ENCODE measurements around the gene TRPM3.

The TRPM3 gene

DNA sequence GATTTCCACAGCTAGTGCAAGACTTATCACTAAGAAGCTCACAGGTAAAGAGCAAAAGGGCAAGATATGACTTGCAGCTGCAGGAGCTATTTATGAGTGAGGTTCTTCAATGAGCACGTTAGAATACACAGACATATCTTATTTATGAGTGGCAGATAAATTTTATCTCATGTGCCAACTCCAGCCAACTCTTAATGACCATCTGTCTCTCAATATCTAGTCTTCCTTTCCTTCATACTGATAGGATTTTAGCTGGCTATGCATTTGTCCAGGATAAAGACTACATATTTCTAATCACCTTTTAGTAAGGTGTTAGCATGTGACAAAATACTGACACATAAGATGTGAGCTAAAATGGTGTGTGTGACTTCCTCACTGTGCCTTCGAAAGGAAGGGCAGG is 304.5 kb downstream of the TRPM3 start:
- no peak overlapping the region for H3K9ac ChIP-seq (ENCODE audit: low read length)
- H3K9me3 ChIP-seq (ENCODE audit: insufficient read depth, low read length) = no peaks in the 10 kb centered on the region
- H3K4me1 ChIP-seq (ENCODE audit: low read length) = peaks cover 3% of the 10 kb centered on the region; the same call in 1 of the 2 replicates
- no peak overlapping the region for H3K4me3 ChIP-seq (ENCODE audit: low read length)
- no peaks in the 10 kb centered on the region for H4K20me1 ChIP-seq (ENCODE audit: insufficient read depth, low read length)
- H2AFZ ChIP-seq (ENCODE audit: low read depth, low read length) = no peak overlapping the region
- no peaks in the 10 kb centered on the region for H3K79me2 ChIP-seq (ENCODE audit: low read length)
- H3K27ac ChIP-seq (ENCODE audit: low read length) = no peak overlapping the region
- no peaks in the 10 kb centered on the region for H3K27me3 ChIP-seq (ENCODE audit: low read depth, low read length)
- H3K36me3 ChIP-seq (replicated peaks; ENCODE audit: low read depth, low read length) = no peaks in the 10 kb centered on the region
- no peak overlapping the region for H3K4me2 ChIP-seq (ENCODE audit: low read length)
- TF ChIP-seq, protein P1, sequence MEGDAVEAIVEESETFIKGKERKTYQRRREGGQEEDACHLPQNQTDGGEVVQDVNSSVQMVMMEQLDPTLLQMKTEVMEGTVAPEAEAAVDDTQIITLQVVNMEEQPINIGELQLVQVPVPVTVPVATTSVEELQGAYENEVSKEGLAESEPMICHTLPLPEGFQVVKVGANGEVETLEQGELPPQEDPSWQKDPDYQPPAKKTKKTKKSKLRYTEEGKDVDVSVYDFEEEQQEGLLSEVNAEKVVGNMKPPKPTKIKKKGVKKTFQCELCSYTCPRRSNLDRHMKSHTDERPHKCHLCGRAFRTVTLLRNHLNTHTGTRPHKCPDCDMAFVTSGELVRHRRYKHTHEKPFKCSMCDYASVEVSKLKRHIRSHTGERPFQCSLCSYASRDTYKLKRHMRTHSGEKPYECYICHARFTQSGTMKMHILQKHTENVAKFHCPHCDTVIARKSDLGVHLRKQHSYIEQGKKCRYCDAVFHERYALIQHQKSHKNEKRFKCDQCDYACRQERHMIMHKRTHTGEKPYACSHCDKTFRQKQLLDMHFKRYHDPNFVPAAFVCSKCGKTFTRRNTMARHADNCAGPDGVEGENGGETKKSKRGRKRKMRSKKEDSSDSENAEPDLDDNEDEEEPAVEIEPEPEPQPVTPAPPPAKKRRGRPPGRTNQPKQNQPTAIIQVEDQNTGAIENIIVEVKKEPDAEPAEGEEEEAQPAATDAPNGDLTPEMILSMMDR (IDR thresholded peaks at IDR 0.05; ENCODE audit: low read depth, low read length) = no peak
- no peak for TF ChIP-seq EZH2phosphoT487 (IDR thresholded peaks at IDR 0.05; ENCODE audit: low read depth)

DNA sequence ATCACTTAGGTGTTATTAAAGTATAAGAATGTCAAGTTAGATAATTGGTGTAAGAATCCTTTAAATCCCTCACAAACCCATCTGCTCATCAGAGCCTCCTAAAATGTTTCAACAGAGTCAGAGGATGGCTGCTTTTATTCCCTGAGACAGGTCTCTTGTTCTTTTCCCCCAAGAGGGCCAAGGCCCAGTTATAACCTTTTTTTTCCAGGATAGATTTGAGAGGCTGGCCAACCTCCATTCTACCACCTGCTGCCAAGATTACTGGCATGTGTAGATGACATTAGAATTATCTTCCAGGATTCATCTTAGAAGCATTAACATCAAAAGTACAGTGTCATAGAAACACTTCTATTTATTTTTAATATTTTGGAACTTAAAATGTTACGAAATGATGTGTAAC is 305.1 kb downstream of the TRPM3 start:
- H3K4me2 ChIP-seq (ENCODE audit: low read length) = no peak overlapping the region
- no peak overlapping the region for H3K4me3 ChIP-seq (ENCODE audit: low read length)
- no peak overlapping the region for H3K27ac ChIP-seq (ENCODE audit: low read length)
- H3K36me3 ChIP-seq (replicated peaks; ENCODE audit: low read depth, low read length) = no peaks in the 10 kb centered on the region
- TF ChIP-seq, protein P1 (IDR thresholded peaks at IDR 0.05; ENCODE audit: low read depth, low read length) = no peak
- TF ChIP-seq EZH2phosphoT487 (IDR thresholded peaks at IDR 0.05; ENCODE audit: low read depth) = no peak
- H3K27me3 ChIP-seq (ENCODE audit: low read depth, low read length) = no peaks in the 10 kb centered on the region
- peaks cover 9% of the 10 kb centered on the region; the same call in 1 of the 2 replicates for H3K4me1 ChIP-seq (ENCODE audit: low read length)
- H3K79me2 ChIP-seq (ENCODE audit: low read length) = no peaks in the 10 kb centered on the region
- H4K20me1 ChIP-seq (ENCODE audit: insufficient read depth, low read length) = no peaks in the 10 kb centered on the region
- H3K9me3 ChIP-seq (ENCODE audit: insufficient read depth, low read length) = no peaks in the 10 kb centered on the region
- H2AFZ ChIP-seq (ENCODE audit: low read depth, low read length) = no peak overlapping the region
- H3K9ac ChIP-seq (ENCODE audit: low read length) = no peak overlapping the region

DNA sequence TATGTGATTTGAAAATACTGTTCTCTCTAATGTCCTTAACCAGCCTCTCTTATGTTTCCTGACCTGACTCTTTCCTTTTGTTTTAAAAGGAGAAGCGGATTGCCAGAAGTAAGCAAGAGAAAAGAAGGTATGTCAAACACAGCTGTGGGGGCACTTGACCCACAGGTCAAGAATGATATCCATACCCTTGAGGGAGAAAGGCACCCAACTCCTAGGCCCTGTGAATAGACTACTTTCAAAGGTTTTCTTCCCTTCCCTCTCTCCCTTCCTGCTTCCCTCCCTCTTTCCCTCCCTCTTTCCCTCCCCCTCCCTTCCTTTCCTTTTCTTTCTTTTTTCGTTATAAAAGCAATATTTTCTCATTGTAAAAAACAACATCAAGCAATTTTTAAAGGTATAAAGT is 306.8 kb downstream of the TRPM3 start:
- no peak overlapping the region for H3K4me3 ChIP-seq (ENCODE audit: low read length)
- H3K27ac ChIP-seq (ENCODE audit: low read length) = no peak overlapping the region
- no peak overlapping the region for H3K9ac ChIP-seq (ENCODE audit: low read length)
- no peak overlapping the region for H3K4me2 ChIP-seq (ENCODE audit: low read length)
- H3K79me2 ChIP-seq (ENCODE audit: low read length) = no peaks in the 10 kb centered on the region
- TF ChIP-seq, protein P1 (IDR thresholded peaks at IDR 0.05; ENCODE audit: low read depth, low read length) = no peak
- no peak for TF ChIP-seq EZH2phosphoT487 (IDR thresholded peaks at IDR 0.05; ENCODE audit: low read depth)
- no peaks in the 10 kb centered on the region for H3K36me3 ChIP-seq (replicated peaks; ENCODE audit: low read depth, low read length)
- no peak overlapping the region for H2AFZ ChIP-seq (ENCODE audit: low read depth, low read length)
- H3K9me3 ChIP-seq (ENCODE audit: insufficient read depth, low read length) = no peaks in the 10 kb centered on the region
- H3K27me3 ChIP-seq (ENCODE audit: low read depth, low read length) = no peaks in the 10 kb centered on the region
- no peaks in the 10 kb centered on the region for H4K20me1 ChIP-seq (ENCODE audit: insufficient read depth, low read length)
- H3K4me1 ChIP-seq (ENCODE audit: low read length) = peaks cover 10% of the 10 kb centered on the region; the same call in 1 of the 2 replicates

DNA sequence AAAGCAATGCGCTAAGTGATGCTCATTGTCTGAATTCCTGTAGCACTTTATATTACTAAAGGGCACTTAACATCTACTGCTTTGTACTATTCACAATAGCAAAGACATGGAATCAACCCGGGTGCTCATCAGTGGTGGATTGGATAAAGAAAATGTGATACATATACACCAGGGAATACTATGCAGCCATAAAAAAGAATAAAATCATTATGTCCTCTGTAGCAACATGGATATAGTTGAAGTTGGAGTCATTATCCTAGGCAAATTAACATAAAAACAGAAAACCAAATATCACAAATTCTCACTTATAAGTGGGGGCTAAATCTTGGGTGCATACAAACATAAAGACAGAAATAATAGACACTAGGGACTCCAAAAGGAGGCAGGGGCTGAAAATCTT is 308.3 kb downstream of the TRPM3 start:
- Histone ChIP-seq H3K4me2 (ENCODE audit: low read length) (no peak overlapping the region), H3K36me3 (replicated peaks; ENCODE audit: low read depth, low read length) (no peaks in the 10 kb centered on the region), H4K20me1 (ENCODE audit: insufficient read depth, low read length) (no peaks in the 10 kb centered on the region), H3K9me3 (ENCODE audit: insufficient read depth, low read length) (no peaks in the 10 kb centered on the region), H3K4me3 (ENCODE audit: low read length) (no peak overlapping the region), H3K4me1 (ENCODE audit: low read length) (peaks cover 10% of the 10 kb centered on the region; the same call in 1 of the 2 replicates), H3K27me3 (ENCODE audit: low read depth, low read length) (no peaks in the 10 kb centered on the region), H3K9ac (ENCODE audit: low read length) (no peak overlapping the region), H3K27ac (ENCODE audit: low read length) (no peak overlapping the region), H3K79me2 (ENCODE audit: low read length) (no peaks in the 10 kb centered on the region), H2AFZ (ENCODE audit: low read depth, low read length) (no peak overlapping the region)
- TF ChIP-seq, protein P1 (IDR thresholded peaks at IDR 0.05; ENCODE audit: low read depth, low read length) = no peak
- TF ChIP-seq EZH2phosphoT487 (IDR thresholded peaks at IDR 0.05; ENCODE audit: low read depth) = no peak

Measured in OCI-LY3 (cell line).